GM19023 (cell line): ENCODE data around the gene OXA1L.
"Not testable (repeated sequence)": the region's sequence is repeated elsewhere in the genome, so short reads cannot be mapped to it uniquely, and the experiment has no call there.

ENCODE experiments used
- ATAC-seq: cut with Tn5 transposase; IDR thresholded peaks from one replicate; pipeline ENCODE4 v1.9.1; 2021; ENCODE audit warnings: mild to moderate bottlenecking, moderate library complexity; ENCODE audit not compliant: unreplicated experiment

The OXA1L gene

DNA sequence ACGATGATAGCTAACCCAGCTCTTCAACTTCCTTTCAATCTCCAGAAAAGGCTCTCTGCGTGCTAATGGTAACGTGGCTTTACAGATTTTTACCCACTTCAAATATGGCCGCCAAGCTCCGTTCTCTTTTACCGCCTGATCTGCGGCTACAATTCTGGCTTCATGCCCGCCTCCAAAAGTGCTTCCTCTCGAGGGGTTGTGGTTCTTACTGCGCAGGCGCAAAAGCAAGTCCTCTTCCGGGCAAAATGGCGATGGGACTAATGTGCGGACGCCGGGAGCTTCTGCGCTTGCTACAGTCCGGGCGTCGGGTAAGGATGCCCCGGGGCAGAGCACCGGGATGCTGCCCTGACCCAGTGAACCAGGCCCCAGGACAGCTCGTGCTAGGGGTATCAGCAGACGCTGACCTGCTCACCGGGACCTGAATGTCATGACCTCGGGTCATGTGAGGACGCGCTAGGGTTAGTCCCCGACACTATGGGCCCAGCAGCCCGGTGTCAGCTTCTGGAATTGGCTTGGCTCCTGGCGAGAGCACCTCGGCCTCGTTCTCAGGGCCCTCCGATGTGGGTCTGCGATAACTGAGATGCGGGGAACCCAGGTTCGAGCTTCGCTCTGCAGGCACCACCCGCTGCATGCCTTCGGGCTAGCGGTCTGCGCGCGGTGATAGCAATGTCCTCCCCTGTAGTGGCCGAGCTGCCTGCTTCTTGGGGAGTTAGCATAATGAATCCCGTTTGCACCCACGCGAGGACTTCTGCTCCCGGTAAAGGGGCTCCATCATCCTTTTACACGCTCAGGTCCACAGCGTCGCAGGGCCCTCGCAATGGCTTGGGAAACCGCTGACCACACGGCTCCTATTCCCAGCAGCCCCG is at the start of gene OXA1L:
Gene OXA1L, plus strand, starts transcription at position 232 of the 866 bp plus-strand sequence. Its CDS starts 14 bp downstream, at position 246.
- ATAC-seq, result peak; percentile 81

DNA sequence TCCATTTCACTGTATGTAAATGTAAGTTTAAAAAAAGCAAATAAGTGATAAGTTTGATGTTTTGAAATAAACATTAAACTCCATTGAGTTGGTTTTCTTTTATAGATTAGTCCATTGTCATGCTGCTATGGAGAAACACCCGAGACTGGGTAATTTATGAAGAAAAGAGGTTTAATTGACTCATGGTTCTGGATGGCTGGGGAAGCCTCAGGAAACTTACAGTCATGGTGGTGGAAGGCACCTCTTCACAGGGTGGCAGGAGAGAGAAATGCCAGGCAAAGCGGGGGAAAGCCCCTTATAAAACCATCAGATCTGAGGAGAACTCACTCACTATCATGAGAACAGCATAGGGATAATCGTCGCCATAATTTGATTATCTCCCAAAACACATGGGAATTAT is 48.4 kb upstream of the OXA1L start:
- no peak for ATAC-seq

DNA sequence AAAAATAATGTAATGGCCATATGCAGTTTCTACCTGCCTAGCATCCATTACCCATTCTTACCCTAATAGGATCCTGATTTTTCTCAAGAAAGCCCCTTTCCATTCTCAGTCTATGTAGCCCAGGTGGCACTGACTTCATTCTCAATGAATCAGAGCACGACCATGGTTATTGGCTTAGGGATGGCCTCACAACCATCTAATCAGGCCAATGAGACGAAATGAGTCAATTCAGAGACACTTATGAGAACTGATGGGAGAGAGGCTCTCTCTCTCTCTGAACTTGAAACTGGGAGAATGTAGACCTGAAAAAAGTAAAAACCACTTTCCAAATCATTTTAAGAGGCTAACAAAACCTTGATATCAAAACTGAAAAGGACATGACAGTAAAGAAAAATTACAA is 45.3 kb upstream of the OXA1L start:
- no peak for ATAC-seq

DNA sequence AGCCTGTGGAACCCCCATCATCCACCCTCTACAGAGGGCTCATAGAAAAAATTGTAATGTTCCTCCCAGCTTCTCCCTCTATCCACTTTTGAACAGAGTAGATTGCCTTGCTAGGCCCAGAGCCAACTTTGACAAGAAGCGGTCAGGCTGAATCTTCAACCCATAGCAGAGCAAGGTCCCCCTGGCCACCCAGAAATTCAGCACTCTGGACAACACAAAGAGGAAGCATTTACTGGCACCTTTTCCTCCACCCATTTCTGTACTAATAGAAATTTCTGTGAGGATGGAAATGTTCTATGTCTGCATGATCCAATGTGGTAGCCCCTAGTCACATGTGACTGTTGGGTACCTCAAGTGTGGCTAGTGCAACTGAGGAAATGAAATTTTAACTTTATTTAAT is 42.7 kb upstream of the OXA1L start:
- ATAC-seq, result no peak

GRCh38 chr14:22724847-22725246 is 41.6 kb upstream of the OXA1L start:
- ATAC-seq, result not testable (repeated sequence)

DNA sequence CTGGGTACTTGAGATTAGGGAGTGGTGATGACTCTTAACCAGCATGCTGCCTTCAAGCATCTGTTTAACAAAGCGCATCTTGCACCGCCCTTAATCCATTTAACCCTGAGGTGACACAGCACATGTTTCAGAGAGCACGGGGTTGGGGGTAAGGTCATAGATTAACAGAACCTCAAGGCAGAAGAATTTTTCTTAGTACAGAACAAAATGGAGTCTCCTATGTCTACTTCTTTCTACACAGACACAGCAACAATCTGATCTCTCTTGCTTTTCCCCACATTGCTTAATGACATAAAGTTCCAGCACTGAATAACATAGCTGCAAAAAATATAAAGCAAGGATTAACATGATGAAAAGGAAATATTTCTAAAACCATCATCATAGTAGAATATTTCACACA is 41.1 kb upstream of the OXA1L start:
- not testable (repeated sequence) for ATAC-seq

DNA sequence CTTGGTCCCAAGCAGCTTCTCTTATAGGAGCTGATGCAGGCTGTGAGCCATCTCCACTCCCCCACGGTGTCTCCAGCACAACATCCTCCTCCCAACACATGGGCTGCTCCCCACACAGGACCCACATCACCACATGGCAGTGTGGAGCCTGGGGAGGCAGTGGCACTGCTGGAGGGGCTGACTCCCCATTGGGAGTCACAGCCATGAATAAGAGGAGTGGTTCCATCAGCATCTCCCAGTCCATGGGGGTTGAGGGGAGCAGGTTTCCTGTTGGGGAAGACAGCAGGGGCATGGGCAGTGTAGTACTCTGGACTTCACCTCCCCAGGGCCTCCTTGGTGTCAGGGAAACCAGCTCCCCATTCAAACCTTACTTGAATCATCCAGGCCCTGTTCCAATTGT is 40.5 kb upstream of the OXA1L start:
- ATAC-seq, result no peak

- ATAC-seq, result not testable (repeated sequence)
These were observed 34.4 kb upstream of the OXA1L start for GRCh38 chr14:22732062-22732461.

DNA sequence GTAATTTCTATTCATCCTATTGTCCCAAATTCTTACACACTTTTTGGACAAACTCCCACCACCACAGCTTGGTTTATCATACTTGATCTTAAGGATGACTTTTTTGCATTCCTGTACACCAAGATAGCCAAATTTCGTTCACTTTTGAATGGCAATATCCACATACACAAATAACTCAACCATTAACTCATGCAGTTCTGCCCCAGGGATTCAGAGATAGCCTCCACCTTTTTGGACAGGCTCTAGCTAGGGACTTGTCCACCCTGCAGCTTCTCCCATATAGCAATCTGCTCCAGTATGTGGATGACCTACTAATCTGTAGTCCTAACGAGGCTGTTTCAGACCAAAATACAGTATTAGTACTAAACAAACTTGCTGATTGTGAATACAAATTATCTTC is 32.7 kb upstream of the OXA1L start:
- ATAC-seq, result no peak

DNA sequence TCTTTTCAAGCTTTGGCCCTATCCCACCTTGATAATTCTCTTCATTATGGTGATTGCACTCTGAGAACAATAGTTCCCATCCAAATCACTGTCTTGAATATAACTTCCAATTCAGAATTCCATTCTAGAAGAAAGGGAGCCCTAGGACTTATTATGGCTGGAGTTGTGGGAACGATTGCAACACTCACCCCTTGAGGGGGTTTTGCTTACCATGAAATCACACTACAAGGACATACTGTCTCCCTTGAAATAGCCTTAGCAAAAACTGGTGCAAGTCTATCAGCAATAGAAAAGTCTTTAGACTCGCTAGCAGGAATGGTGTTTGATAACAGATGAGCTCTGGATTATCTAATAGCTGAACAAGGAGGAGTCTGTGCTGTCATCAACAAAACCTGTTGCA is 31.4 kb upstream of the OXA1L start:
- no peak for ATAC-seq

- ATAC-seq, result not testable (repeated sequence)
These were observed 30.1 kb upstream of the OXA1L start for GRCh38 chr14:22736384-22736783.

GRCh38 chr14:22737052-22737451 is 29.4 kb upstream of the OXA1L start:
- no peak for ATAC-seq

- ATAC-seq, result no peak
These were observed 27.1 kb upstream of the OXA1L start for GRCh38 chr14:22739423-22739822.

- no peak for ATAC-seq
These were observed 26.5 kb upstream of the OXA1L start for GRCh38 chr14:22740020-22740419.

- ATAC-seq, result no peak
These were observed 18.7 kb upstream of the OXA1L start for GRCh38 chr14:22747769-22748168.

DNA sequence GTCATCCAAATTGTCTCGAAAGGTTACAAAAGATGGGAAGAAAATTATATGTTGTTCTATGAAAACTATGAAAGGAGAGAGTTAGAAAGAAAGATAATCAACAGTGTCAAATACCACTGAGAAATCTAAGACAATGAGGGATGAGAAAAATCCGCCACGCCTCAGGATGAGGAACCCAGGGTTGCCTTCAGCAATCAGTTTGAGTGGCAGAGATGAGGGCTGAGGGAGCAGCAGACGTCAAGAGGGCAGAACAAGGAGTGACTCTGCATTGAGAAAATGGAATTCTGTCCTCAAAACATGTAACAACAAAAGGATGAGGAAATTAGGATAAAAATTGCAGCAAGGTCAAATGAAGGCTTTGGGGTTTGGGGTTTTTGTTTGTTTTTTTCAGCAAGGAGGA is 18.3 kb upstream of the OXA1L start:
- ATAC-seq, result no peak

- ATAC-seq, result no peak
These were observed 17.8 kb upstream of the OXA1L start for GRCh38 chr14:22748631-22749068.

- no peak for ATAC-seq
These were observed 14.1 kb upstream of the OXA1L start for GRCh38 chr14:22752422-22752821.

GRCh38 chr14:22753586-22753985 is 12.9 kb upstream of the OXA1L start:
- ATAC-seq, result no peak

- ATAC-seq, result not testable (repeated sequence)
These were observed 8.4 kb upstream of the OXA1L start for GRCh38 chr14:22757972-22758650.

GRCh38 chr14:22761734-22762133 is 4.8 kb upstream of the OXA1L start:
- no peak for ATAC-seq

- ATAC-seq, result no peak
These were observed 2.1 kb upstream of the OXA1L start for GRCh38 chr14:22764382-22764781.
